DMS53 treated with DMSO at 0.1 percent for 48 hours (cell line): ENCODE measurements around the gene IGHMBP2.

ENCODE experiments used
- DNase-seq: peaks from one replicate; lab custom pipeline; 2025; ENCODE audit not compliant: unreplicated experiment; lab: John Stamatoyannopoulos, UW

Gene IGHMBP2

GRCh38 chr11:68979931-68980775, 76.5 kb downstream of the IGHMBP2 start:
- no peak for DNase-seq

GRCh38 chr11:68980776-68981065, 77.0 kb downstream of the IGHMBP2 start, which contains the start of gene MRGPRD:
Gene MRGPRD, minus strand, starts transcription at chr11:68980986. Its CDS starts 0 bp downstream, at chr11:68980986.
- DNase-seq: no peak

GRCh38 chr11:68982134-68982533, 78.4 kb downstream of the IGHMBP2 start:
- no peak for DNase-seq

- DNase-seq: no peak
Observed at GRCh38 chr11:68983801-68984200, 80.1 kb downstream of the IGHMBP2 start.

GRCh38 chr11:68987211-68987610, 83.5 kb downstream of the IGHMBP2 start:
- DNase-seq: no peak

- DNase-seq: no peak
Observed at GRCh38 chr11:68988491-68988890, 84.8 kb downstream of the IGHMBP2 start.
